Stimulated activated CD8-positive, alpha-beta memory T cell treated with anti-CD3 and anti-CD28 coated beads, Interleukin-12 subunit alpha, Interleukin-12 subunit beta, amount 100 ng/mL, for 24 hours (primary cell): ENCODE results near the gene KCNT2.

Experiments
- DNase-seq: peaks from one replicate; pipeline ENCODE4 v3.0.0-alpha.2; 2020; ENCODE audit errors: extremely low read depth

Gene KCNT2

GRCh38 chr1:196401452-196401833 lies 206.8 kb downstream of the KCNT2 start:
- DNase-seq: no peak

- no peak for DNase-seq
These were observed 207.5 kb downstream of the KCNT2 start for GRCh38 chr1:196400478-196401451.

- no peak for DNase-seq
These were observed 208.5 kb downstream of the KCNT2 start for GRCh38 chr1:196399713-196400112.

GRCh38 chr1:196393742-196394141 lies 214.5 kb downstream of the KCNT2 start:
- DNase-seq: no peak

GRCh38 chr1:196393282-196393681 lies 215.0 kb downstream of the KCNT2 start:
- DNase-seq: no peak

- DNase-seq: no peak
These were observed 220.5 kb downstream of the KCNT2 start for GRCh38 chr1:196387766-196388165.

- DNase-seq: no peak
These were observed 223.1 kb downstream of the KCNT2 start for GRCh38 chr1:196385109-196385508.

- DNase-seq: no peak
These were observed 225.9 kb downstream of the KCNT2 start for GRCh38 chr1:196382383-196382782.

- no peak for DNase-seq
These were observed 226.7 kb downstream of the KCNT2 start for GRCh38 chr1:196381544-196381943.

GRCh38 chr1:196380316-196380715 lies 227.9 kb downstream of the KCNT2 start:
- no peak for DNase-seq

- DNase-seq: no peak
These were observed 230.4 kb downstream of the KCNT2 start for GRCh38 chr1:196377811-196378210.

GRCh38 chr1:196376630-196377328 lies 231.5 kb downstream of the KCNT2 start:
- DNase-seq: no peak

- no peak for DNase-seq
These were observed 234.4 kb downstream of the KCNT2 start for GRCh38 chr1:196373798-196374197.

GRCh38 chr1:196372896-196373536 lies 235.2 kb downstream of the KCNT2 start:
- DNase-seq: no peak

- DNase-seq: no peak
These were observed 240.4 kb downstream of the KCNT2 start for GRCh38 chr1:196367838-196368237.

- DNase-seq: no peak
These were observed 241.3 kb downstream of the KCNT2 start for GRCh38 chr1:196366817-196367495.

- DNase-seq: no peak
These were observed 247.0 kb downstream of the KCNT2 start for GRCh38 chr1:196361112-196361714.

GRCh38 chr1:196357913-196358312 lies 250.3 kb downstream of the KCNT2 start:
- no peak for DNase-seq

- DNase-seq: no peak
These were observed 252.9 kb downstream of the KCNT2 start for GRCh38 chr1:196355206-196355786.

GRCh38 chr1:196344453-196344852 lies 263.8 kb downstream of the KCNT2 start:
- DNase-seq: no peak

GRCh38 chr1:196324345-196324744 lies 283.9 kb downstream of the KCNT2 start:
- DNase-seq: no peak
